GM23338 (cell line): ENCODE data around the gene ZFX. TPM values are rescaled to one million over a fixed set of nuclear protein-coding genes. Genes with fewer than 3 reads are reported as not detected.

Source experiments
- ATAC-seq: fragments of 200-7000 bp; cut with Tn5 transposase; 3 replicates; pipeline ENCODE4 v1.9.1; 2020
- DNase-seq: peaks from one replicate; pipeline ENCODE4 v3.0.0-alpha.2; 2015; ENCODE audit warnings: low spot score
- H2AFZ ChIP-seq: fragments of 200-600 bp; sonication (generic); 2 replicates; pipeline ENCODE4 v1.8.0; 2016; ENCODE audit warnings: antibody characterized with exemption, mild to moderate bottlenecking, moderate library complexity
- H3F3A ChIP-seq: fragments of 200-600 bp; sonication (generic); replicated peaks from 2 replicates; pipeline ENCODE4 v1.8.0; 2017; ENCODE audit warnings: antibody characterized with exemption, mixed run types, low read depth
- H3K27ac ChIP-seq: fragments of 200-600 bp; sonication (generic); 2 replicates; pipeline ENCODE4 v1.6.1; 2016; ENCODE audit warnings: low read depth
- H3K27me3 ChIP-seq: fragments of 200-600 bp; sonication (generic); 2 replicates; pipeline ENCODE4 v1.8.0; 2016; ENCODE audit warnings: mild to moderate bottlenecking, mixed run types, moderate library complexity; ENCODE audit not compliant: insufficient read depth
- H3K36me3 ChIP-seq: fragments of 200-600 bp; sonication (generic); 2 replicates; pipeline ENCODE4 v1.8.0; 2016; ENCODE audit warnings: mild to moderate bottlenecking; ENCODE audit not compliant: insufficient read depth
- H3K4me1 ChIP-seq: fragments of 200-600 bp; sonication (generic); 2 replicates; pipeline ENCODE4 v1.8.0; 2016; ENCODE audit warnings: mild to moderate bottlenecking, moderate library complexity; ENCODE audit not compliant: insufficient read depth
- H3K4me2 ChIP-seq: fragments of 200-600 bp; sonication (generic); 2 replicates; pipeline ENCODE4 v1.7.1; 2017; ENCODE audit warnings: mixed run types
- H3K4me3 ChIP-seq: fragments of 200-600 bp; sonication (generic); 2 replicates; pipeline ENCODE4 v1.6.1; 2016; ENCODE audit warnings: mixed run types
- H3K79me2 ChIP-seq: fragments of 200-600 bp; sonication (generic); replicated peaks from 2 replicates; pipeline ENCODE4 v1.8.0; 2017; ENCODE audit warnings: mild to moderate bottlenecking; ENCODE audit not compliant: insufficient read depth
- H3K9me2 ChIP-seq: fragments of 200-600 bp; sonication (generic); 2 replicates; pipeline ENCODE4 v1.8.0; 2017; ENCODE audit not compliant: insufficient read depth
- H4K20me1 ChIP-seq: fragments of 200-600 bp; sonication (generic); replicated peaks from 2 replicates; pipeline ENCODE4 v1.8.0; 2017; ENCODE audit warnings: mild to moderate bottlenecking; ENCODE audit not compliant: insufficient read depth
- H3K27ac Mint-ChIP-seq: 2 replicates; pipeline ENCODE4 v1.8.0; 2020; ENCODE audit warnings: inconsistent platforms, mild to moderate bottlenecking, moderate library complexity, mixed read lengths
- H3K27me3 Mint-ChIP-seq: 3 replicates; pipeline ENCODE4 v1.8.0; 2022; ENCODE audit warnings: low read depth, mild to moderate bottlenecking, moderate library complexity, mixed read lengths, inconsistent platforms; ENCODE audit not compliant: insufficient read depth, poor library complexity
- H3K36me3 Mint-ChIP-seq: 3 replicates; pipeline ENCODE4 v1.8.0; 2021; ENCODE audit warnings: low read depth, mild to moderate bottlenecking, inconsistent platforms, moderate library complexity, mixed read lengths
- H3K4me1 Mint-ChIP-seq: 3 replicates; pipeline ENCODE4 v1.8.0; 2020; ENCODE audit warnings: mild to moderate bottlenecking, inconsistent platforms, mixed read lengths
- H3K4me3 Mint-ChIP-seq: 3 replicates; pipeline ENCODE4 v1.8.0; 2021; ENCODE audit warnings: moderate library complexity, mild to moderate bottlenecking, inconsistent platforms, mixed read lengths
- H3K9me3 Mint-ChIP-seq: 3 replicates; pipeline ENCODE4 v1.8.0; 2020; ENCODE audit warnings: moderate library complexity, mild to moderate bottlenecking, inconsistent platforms, mixed read lengths
- CREB1 ChIP-seq: fragments of 250-450 bp; sonication (Bioruptor Pico); IDR thresholded peaks from 2 replicates; pipeline ENCODE4 v1.5.0; 2020; ENCODE audit warnings: low read depth, mild to moderate bottlenecking, moderate library complexity
- EZH2phosphoT487 ChIP-seq: fragments of 200-600 bp; sonication (generic); IDR thresholded peaks from one replicate; pipeline ENCODE4 v1.8.1; 2018; ENCODE audit warnings: antibody characterized with exemption; ENCODE audit not compliant: unreplicated experiment
- POLR2AphosphoS5 ChIP-seq: IDR thresholded peaks from 2 replicates; pipeline ENCODE4 v1.6.1; 2016; ENCODE audit warnings: antibody characterized with exemption, low read depth
- ZNF331 ChIP-seq: fragments of 250-450 bp; sonication (Bioruptor Pico); IDR thresholded peaks from 2 replicates; pipeline ENCODE4 v1.5.0; 2020; ENCODE audit warnings: low read depth, mild to moderate bottlenecking, moderate library complexity
- ZNF462 ChIP-seq: fragments of 250-450 bp; sonication (Bioruptor Pico); IDR thresholded peaks from 2 replicates; pipeline ENCODE4 v1.5.0; 2020; ENCODE audit warnings: mild to moderate bottlenecking, moderate library complexity
- polyA plus RNA-seq: library from polyadenylated mRNA; unstranded; fragments of >200 nt; fragmentation: Nextera tagmentation; extraction: Ambion mirVana; gene quantifications from 2 replicates; pipeline ENCODE4 v1.2.1, GENCODE V29; 2016
- total RNA-seq: library from RNA; depleted of rRNA; stranded (reverse); fragments of >200 nt; shearing (Covaris generic); gene quantifications from 2 replicates; pipeline ENCODE4 v1.2.3, GENCODE V29; 2014

Gene ZFX
- total and polyA plus RNA-seq, 2 experiments from 2014 or later: 11.0 to 15.4 TPM

GRCh38 chrX:24167719-24168472 is 18.4 kb downstream of the ZFX start (continued):
- no peak for TF ChIP-seq ZNF462 (CRISPR knock-in tag)
- TF ChIP-seq ZNF331 (CRISPR knock-in tag): no peak
- no peak for TF ChIP-seq POLR2AphosphoS5

- Mint-ChIP-seq H3K4me3 (peak overlapping the region; percentile 25), H3K9me3 (no peaks in the 10 kb centered on the region), H3K27me3 (peaks cover 2% of the 10 kb centered on the region), H3K27ac (peak overlapping the region; percentile 76), H3K4me1 (peaks cover 46% of the 10 kb centered on the region), H3K36me3 (peaks cover 13% of the 10 kb centered on the region)
- Histone ChIP-seq H4K20me1 (peaks cover 3% of the 10 kb centered on the region; the same call in 1 of the 2 replicates), H3K27ac (peak overlapping the region; percentile 85), H3K79me2 (peaks cover 85% of the 10 kb centered on the region), H3K4me2 (peak overlapping the region; percentile 68), H3K4me3 (0 out of 2 replicates have a peak overlapping the region, but pooled peaks have one; percentile 30), H3K36me3 (0 out of 2 replicates have a peak, but pooled peaks cover 5% of the 10 kb centered on the region), H2AFZ (no peak overlapping the region), H3K27me3 (no peaks in the 10 kb centered on the region), H3K9me2 (no peaks in the 10 kb centered on the region), H3K4me1 (peaks cover 32% of the 10 kb centered on the region), H3F3A (no peaks in the 10 kb centered on the region)
- ATAC-seq: no peak
- DNase-seq: no peak
- no peak for TF ChIP-seq EZH2phosphoT487
- TF ChIP-seq ZNF331 (CRISPR knock-in tag): no peak
- no peak for TF ChIP-seq ZNF462 (CRISPR knock-in tag)
- no peak for TF ChIP-seq CREB1
Measured at GRCh38 chrX:24168807-24169206, 19.3 kb downstream of the ZFX start.
